Muscle of leg (tissue), 11 donors: Measurements from ENCODE around the gene PRKAR1B. TPM values are rescaled to one million over a fixed set of nuclear protein-coding genes. Genes with fewer than 3 reads are reported as not detected.
"Not testable (repeated sequence)": the region's sequence is repeated elsewhere in the genome, so short reads cannot be mapped to it uniquely, and the experiment has no call there.

Experiments
- DNase-seq: peaks from one replicate; pipeline ENCODE4 v3.0.0; 2013
- H3K27ac ChIP-seq: one replicate; pipeline ENCODE4 v1.5.1; 2013; ENCODE audit warnings: mild to moderate bottlenecking, low read length, control low read depth
- H3K27me3 ChIP-seq: one replicate; pipeline ENCODE4 v1.6.1; 2013; ENCODE audit warnings: low read length; ENCODE audit not compliant: control insufficient read depth, insufficient read depth
- H3K36me3 ChIP-seq: one replicate; pipeline ENCODE4 v1.6.1; 2013; ENCODE audit warnings: low read length; ENCODE audit not compliant: control insufficient read depth, insufficient read depth
- H3K4me1 ChIP-seq: one replicate; pipeline ENCODE4 v1.6.1; 2013; ENCODE audit warnings: low read length; ENCODE audit not compliant: control insufficient read depth, insufficient read depth
- H3K4me3 ChIP-seq: one replicate; pipeline ENCODE4 v1.5.1; 2013; ENCODE audit warnings: low read length, control low read depth
- H3K9me3 ChIP-seq: replicated peaks from 2 replicates; pipeline ENCODE4 v1.6.1; 2013; ENCODE audit warnings: low read depth, low read length; ENCODE audit not compliant: control insufficient read depth
- WGBS: methylation state at CpG from one replicate; pipeline ENCODE4 v1.1.5; 2013; ENCODE audit warnings: missing lambda C conversion rate; ENCODE audit not compliant: insufficient coverage; 5-methylcytosine and 5-hydroxymethylcytosine counted together
- polyA plus RNA-seq, 8 donors: library from polyadenylated mRNA; unstranded; fragments of 120-200 nt; gene quantifications; one replicate each; pipeline versions ENCODE4 v1.2.1 to v1.2.3, GENCODE V29; 2013; ENCODE audit warnings: inconsistent platforms in 1 of 8, low replicate concordance in 1 of 8; ENCODE audit not compliant: insufficient read length in 8 of 8, insufficient read depth in 1 of 8
- total RNA-seq: library from RNA; stranded (reverse); fragments of 120-200 nt; gene quantifications from one replicate; pipeline ENCODE4 v1.2.4, GENCODE V29; 2013

Gene PRKAR1B
- total and polyA plus RNA-seq, 9 donors: 23.1 to 45.4 (median 35.0) TPM

DNA sequence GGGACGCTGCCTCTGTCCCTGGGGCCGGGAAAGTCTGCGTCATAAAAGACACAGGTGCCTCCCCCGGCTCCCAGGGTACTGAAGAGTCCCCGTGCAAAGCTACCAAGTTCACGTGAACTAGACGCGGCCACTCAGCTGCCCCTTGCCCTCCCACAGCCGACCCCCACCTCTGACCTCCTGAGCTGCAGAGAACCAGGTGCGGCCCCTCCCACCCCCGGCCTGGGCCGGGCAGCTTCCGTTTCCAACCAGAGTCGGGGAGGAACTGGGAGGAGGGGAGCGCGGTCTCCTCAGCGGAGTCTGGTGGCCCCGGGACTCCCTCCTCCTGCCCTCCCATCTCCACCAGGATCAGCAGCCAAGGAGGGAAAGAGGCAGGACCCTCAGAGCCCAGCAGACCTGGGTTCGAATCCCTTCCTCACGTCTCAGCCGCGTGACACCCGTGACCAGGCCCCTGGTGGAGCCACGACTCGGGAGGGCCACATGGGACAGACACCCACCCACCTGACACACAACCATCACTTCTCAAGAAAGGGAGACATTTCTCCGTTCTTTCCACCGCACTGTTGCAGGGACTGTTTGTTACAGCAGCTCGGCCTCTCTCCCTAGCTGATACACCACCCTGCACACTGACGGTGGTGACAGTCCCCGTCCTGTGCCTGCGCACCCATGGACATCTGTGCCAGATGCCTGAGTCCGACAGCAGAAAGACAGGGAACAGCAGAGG, 170.1 kb downstream of the PRKAR1B start:
- DNase-seq: no peak
- Histone ChIP-seq H3K27ac (no peak overlapping the region), H3K36me3 (no peaks in the 10 kb centered on the region), H3K4me3 (no peak overlapping the region), H3K9me3 (no peaks in the 10 kb centered on the region), H3K4me1 (peaks cover 57% of the 10 kb centered on the region), H3K27me3 (peaks cover 2% of the 10 kb centered on the region)
- 87% methylated on average over 6 of the region's 32 CpGs for WGBS

DNA sequence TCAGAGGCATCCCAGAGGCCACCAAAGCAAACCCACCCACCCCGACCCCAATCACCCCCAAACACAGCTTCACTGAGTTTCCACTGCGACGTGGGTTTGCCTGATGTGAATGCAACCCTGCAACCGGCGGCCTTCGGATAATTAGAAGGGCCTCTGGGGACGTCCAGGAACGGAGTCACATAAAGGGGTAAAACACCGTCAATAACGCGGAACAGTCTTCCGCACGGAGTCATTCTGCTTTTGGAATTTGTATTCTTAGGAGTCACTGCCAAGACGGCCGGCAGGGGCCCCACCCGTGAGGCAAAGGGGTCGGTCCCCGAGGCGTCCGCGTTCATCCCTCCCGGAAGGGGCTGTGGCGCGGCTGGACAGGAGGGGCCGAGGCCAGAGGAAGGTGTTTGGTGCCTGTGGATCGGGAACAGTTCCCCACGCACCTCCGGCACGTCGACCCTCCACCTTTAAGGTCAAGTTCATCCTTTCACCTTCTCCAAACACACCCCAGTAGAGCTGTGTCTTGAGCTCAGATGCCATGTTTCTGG, 170.7 kb downstream of the PRKAR1B start:
- Histone ChIP-seq H3K27ac (no peak overlapping the region), H3K4me3 (no peak overlapping the region), H3K27me3 (peaks cover 2% of the 10 kb centered on the region), H3K36me3 (no peaks in the 10 kb centered on the region), H3K4me1 (peaks cover 50% of the 10 kb centered on the region), H3K9me3 (no peaks in the 10 kb centered on the region)
- 32% methylated on average over 21 of the region's 30 CpGs for WGBS
- no peak for DNase-seq

DNA sequence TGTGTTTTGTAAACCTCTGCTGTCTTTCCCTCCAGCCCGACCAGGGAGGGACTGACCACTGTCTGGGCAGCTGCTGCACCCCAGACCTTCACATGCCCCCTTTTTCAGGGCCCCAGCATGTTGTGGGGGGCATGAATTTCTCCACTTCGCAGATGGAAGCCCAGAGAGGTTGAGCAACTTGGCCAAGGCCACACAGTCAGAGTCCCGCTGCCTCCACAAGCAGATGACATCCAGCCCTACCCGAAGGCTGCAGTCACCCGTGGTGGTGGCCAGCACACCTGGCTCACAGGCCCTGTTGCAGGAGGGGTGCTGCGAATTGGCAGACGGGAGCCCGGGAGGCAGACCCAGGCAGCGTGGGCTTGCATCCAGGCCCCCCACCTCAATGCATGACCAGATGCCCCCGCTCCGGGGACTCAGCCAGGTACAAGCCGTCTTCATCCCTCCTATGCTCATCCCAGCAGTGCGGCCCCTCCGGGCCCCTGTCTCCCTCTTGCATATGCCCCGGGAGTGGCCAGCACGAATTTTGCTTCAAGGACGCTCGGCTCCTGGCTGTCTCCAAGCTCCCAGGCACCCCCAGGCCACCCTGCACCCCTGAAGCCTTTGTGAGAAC, 171.4 kb downstream of the PRKAR1B start:
- DNase-seq: no peak
- Histone ChIP-seq H3K9me3 (no peaks in the 10 kb centered on the region), H3K27me3 (peaks cover 2% of the 10 kb centered on the region), H3K4me3 (no peak overlapping the region), H3K27ac (no peak overlapping the region), H3K36me3 (no peaks in the 10 kb centered on the region), H3K4me1 (peaks cover 43% of the 10 kb centered on the region)
- 76% methylated on average over 17 of the region's 18 CpGs for WGBS

DNA sequence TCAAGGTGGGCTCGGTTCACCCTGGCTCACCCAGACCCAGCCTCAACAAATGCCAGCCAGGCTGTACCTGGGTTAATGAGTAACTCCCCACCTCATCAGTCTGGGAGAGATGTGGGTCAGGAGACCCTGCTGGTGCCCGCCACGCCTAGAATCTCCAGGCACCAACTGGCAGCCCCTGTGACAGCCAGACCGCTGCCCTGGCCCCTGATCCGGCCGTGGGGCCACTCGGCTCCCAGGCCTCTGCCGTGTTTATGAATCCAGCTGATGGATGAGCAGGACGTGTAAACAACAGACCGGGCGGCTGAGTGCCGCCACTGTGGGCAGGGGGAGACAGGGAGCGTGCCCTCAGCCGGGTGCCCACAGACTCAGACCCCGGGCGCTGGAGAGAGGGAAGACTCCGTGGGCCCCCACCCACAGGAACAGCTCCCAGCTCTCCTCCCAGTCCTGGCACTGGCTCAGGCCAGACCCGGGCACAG, 173.4 kb downstream of the PRKAR1B start:
- WGBS: 74% methylated on average over 17 of the region's 18 CpGs
- Histone ChIP-seq H3K4me3 (no peak overlapping the region), H3K36me3 (peaks cover 9% of the 10 kb centered on the region), H3K27me3 (peaks cover 2% of the 10 kb centered on the region), H3K4me1 (peaks cover 38% of the 10 kb centered on the region), H3K27ac (peak overlapping the region; percentile 67), H3K9me3 (no peaks in the 10 kb centered on the region)
- no peak for DNase-seq

DNA sequence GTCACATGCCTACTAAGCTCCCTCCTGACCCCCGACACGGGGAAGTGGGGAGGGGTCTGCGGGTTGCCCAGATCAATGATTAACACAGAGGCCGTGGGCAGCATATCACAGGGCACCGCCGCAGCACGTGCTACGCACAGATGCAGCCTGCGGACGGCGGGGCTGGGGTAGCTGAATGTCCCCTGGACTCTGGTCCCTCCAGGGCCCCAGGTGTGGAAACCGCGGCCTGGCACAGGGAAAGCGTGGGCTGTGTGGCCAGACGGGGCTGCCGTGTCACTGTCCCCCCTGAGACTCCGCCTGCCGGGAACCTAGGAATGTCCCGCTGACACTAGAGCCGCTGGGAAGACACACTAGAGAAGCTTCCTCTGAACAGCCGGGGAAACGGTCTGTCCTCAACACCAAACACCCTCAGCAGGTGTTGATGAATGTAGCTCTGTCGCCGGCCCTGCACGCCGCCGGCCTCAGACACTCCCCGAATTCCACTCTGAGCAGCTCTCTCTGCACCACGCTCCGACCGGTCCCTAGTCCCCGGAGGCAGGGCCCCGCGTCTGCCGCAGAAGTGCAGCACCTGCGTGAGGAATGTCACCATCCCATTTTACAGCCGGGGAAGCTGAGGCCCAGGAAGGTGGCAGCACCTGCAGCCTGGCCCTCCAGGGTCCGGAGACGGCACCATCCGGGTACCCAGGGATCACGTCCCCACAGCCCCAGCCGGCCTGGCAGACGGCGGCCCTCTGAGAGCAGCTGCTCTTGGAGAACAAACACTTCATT, 174.0 kb downstream of the PRKAR1B start:
- no peak overlapping the region for H3K4me3 ChIP-seq
- H3K4me1 ChIP-seq: peaks cover 37% of the 10 kb centered on the region
- H3K9me3 ChIP-seq: no peaks in the 10 kb centered on the region
- peak overlapping the region; percentile 67 for H3K27ac ChIP-seq
- 75% methylated on average over 37 of the region's 44 CpGs for WGBS
- H3K27me3 ChIP-seq: peaks cover 2% of the 10 kb centered on the region
- peaks cover 9% of the 10 kb centered on the region for H3K36me3 ChIP-seq
- peak; percentile 62 for DNase-seq

DNA sequence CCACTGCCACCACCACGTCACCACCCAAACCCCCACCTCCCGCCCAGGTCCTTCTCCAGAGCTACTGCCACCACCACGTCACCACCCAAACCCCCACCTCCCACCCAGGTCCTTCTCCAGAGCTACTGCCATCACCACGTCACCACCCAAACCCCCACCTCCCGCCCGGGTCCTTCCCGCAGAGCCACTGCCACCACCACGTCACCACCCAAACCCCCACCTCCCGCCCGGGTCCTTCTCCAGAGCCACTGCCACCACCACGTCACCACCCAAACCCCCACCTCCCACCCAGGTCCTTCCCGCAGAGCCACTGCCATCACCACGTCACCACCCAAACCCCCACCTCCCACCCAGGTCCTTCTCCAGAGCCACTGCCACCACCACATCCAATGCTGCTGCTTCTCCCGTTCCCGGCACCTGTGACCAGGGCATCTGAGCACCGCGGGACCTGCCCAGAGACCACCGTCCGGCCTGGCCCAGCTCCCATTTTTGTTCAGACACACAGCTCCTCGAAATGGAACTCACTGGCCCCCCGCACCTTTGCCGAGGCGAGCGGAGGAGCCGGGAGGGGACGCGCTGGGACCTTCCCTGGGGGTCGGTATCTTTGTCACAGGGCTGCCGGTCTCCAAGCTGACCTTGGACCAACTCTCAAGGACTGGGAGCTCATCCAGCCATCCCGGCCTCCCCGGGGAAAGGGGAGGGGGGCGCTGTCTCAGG, 174.8 kb downstream of the PRKAR1B start:
- H3K36me3 ChIP-seq, H3K4me3 ChIP-seq, H3K9me3 ChIP-seq, H3K27me3 ChIP-seq, DNase-seq, H3K27ac ChIP-seq: not testable (repeated sequence)
- H3K4me1 ChIP-seq: peaks cover 33% of the 10 kb centered on the region
- 95% methylated on average over 28 of the region's 32 CpGs for WGBS

DNA sequence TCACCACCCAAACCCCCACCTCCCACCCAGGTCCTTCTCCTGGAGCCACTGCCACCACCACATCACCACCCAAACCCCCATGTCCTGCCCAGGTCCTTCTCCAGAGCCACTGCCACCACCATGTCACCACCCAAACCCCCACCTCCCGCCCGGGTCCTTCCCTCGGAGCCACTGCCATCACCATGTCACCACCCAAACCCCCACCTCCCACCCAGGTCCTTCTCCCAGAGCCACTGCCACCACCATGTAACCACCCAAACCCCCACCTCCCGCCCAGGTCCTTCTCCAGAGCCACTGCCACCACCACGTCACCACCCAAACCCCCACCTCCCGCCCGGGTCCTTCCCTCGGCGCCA, 175.5 kb downstream of the PRKAR1B start:
- H3K27ac ChIP-seq, H3K9me3 ChIP-seq, H3K27me3 ChIP-seq, H3K36me3 ChIP-seq, DNase-seq, H3K4me3 ChIP-seq: not testable (repeated sequence)
- WGBS: 79% methylated on average over 4 of the region's 9 CpGs
- H3K4me1 ChIP-seq: peaks cover 28% of the 10 kb centered on the region

DNA sequence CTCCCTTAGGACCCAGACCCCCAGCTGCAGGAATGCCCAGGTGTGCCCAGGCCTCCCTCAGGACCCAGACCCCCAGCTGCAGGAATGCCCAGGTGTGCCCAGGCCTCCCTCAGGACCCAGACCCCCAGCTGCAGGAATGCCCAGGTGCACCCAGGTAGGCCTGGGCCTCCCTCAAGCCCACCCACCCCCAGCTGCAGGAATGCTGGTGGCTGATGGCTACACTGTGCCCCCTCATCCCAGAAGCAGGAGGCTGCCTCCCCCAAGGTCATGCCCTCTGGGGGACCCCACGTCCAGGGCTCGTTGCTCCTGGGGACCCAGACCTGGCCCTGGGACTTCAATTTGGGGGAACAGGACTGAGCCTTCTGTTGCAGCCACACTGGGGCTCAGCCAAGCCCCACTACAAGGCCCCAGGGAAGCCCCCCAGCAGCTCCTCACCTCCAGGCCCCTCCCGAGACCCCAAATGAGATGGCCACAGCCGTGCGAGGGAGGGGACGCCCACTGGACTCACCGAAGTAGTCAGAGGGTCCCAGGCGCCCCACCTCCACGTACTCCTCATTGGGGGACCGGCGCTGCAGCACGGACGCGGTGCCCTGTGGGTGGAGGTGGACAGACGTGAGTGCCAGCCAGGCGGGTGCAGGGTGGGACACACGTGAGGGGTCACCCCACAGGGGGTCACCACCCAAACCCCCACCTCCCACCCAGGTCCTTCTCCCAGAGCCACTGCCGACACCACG, 176.0 kb downstream of the PRKAR1B start:
- H3K4me1 ChIP-seq: peaks cover 22% of the 10 kb centered on the region
- H3K9me3 ChIP-seq: no peaks in the 10 kb centered on the region
- no peak overlapping the region for H3K4me3 ChIP-seq
- no peak for DNase-seq
- H3K36me3 ChIP-seq: peaks cover 9% of the 10 kb centered on the region
- H3K27ac ChIP-seq: no peak overlapping the region
- WGBS: 84% methylated on average over 6 of the region's 19 CpGs
- no peaks in the 10 kb centered on the region for H3K27me3 ChIP-seq

DNA sequence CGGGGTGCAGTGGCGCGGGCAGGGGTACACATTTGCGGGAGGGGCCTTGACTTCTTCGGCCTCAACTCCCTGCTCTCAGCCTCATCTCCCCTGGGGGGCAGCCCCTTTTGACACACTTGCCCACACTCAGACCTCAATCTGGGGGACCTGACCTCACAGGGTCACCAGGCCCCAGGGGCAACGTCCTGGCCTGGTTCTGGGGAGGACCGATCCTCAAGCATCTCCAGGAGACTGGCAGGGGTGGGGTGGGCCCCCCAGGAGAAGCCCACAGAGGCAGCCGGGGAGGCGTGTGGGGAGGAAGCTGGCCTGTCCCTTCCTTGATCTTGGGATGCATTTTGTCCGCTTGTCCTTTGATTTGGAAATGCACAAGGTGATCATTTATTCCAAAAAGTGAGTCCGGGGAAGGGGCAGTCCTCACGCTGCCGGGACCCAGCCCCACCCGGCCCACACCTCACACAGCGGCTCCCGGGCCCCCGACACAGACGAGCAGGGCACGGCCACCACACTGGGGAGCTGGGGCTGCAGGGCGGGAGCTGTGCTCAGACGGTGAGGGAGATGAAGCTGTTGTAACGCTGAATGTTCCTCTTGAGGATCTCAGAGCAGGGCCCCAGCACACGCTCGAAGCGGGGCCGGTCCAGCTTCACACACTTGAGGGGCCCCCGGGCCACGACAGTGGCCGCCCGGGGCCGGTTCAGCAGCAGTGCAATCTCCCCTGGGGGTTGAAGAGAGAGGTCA, 177.0 kb downstream of the PRKAR1B start:
- no peak for DNase-seq
- WGBS: 83% methylated on average over 23 of the region's 31 CpGs
- Histone ChIP-seq H3K27ac (no peak overlapping the region), H3K36me3 (peaks cover 9% of the 10 kb centered on the region), H3K9me3 (no peaks in the 10 kb centered on the region), H3K4me1 (peaks cover 20% of the 10 kb centered on the region), H3K4me3 (no peak overlapping the region), H3K27me3 (no peaks in the 10 kb centered on the region)
